ENCODE data around the gene PCDHGA1.

The PCDHGA1 gene

DNA sequence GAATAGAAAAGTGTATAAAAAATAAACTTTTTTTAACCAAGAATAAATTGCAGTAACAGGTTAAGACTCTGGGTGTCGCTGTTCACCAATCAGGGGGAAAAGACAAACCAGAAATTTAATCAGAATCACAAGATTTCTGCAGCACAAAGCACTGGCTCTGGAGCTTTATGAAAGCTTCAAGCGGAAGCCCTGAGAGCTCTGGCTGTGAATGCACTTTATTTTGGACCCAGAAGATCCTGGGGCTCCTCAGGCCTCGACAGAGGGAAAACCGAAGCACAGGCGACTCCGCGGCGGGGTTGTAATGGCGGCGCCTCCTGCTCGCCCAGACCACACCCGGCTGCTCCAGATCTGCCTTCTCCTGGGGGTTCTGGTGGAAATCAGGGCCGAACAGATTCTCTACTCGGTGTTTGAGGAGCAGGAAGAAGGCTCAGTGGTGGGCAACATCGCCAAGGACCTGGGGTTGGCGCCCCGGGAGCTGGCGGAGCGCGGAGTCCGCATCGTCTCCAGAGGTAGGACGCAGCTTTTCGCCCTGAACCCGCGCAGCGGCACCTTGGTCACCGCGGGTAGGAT, 24.7 kb downstream of the PCDHGA1 start, which contains the start of gene PCDHGA4:
Gene PCDHGA4 (plus strand): TSS at position 122 of the 570 bp plus-strand sequence. CDS start 87 bp downstream, at position 209.
- peak; percentile 36 for DNase-seq (ENCODE audit: low read depth)

GRCh38 chr5:141355641-141356040, 25.3 kb downstream of the PCDHGA1 start:
- no peak for DNase-seq (ENCODE audit: low read depth)
- peak overlapping the region; percentile 58 for H3K4me3 ChIP-seq (ENCODE audit: low read length)
- TF ChIP-seq, protein P1, sequence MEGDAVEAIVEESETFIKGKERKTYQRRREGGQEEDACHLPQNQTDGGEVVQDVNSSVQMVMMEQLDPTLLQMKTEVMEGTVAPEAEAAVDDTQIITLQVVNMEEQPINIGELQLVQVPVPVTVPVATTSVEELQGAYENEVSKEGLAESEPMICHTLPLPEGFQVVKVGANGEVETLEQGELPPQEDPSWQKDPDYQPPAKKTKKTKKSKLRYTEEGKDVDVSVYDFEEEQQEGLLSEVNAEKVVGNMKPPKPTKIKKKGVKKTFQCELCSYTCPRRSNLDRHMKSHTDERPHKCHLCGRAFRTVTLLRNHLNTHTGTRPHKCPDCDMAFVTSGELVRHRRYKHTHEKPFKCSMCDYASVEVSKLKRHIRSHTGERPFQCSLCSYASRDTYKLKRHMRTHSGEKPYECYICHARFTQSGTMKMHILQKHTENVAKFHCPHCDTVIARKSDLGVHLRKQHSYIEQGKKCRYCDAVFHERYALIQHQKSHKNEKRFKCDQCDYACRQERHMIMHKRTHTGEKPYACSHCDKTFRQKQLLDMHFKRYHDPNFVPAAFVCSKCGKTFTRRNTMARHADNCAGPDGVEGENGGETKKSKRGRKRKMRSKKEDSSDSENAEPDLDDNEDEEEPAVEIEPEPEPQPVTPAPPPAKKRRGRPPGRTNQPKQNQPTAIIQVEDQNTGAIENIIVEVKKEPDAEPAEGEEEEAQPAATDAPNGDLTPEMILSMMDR (conservative IDR thresholded peaks at IDR 0.05; ENCODE audit: low read length), result no peak

More for the DNA sequence above, 24.7 kb downstream of the PCDHGA1 start, which contains the start of gene PCDHGA4:
- peak within 1 kb of the TSS; percentile 58 for H3K4me3 ChIP-seq (ENCODE audit: low read length)
- TF ChIP-seq, protein P1 (conservative IDR thresholded peaks at IDR 0.05; ENCODE audit: low read length), result peak; percentile 64

GRCh38 chr5:141356133-141356532, 25.8 kb downstream of the PCDHGA1 start:
- no peak for DNase-seq (ENCODE audit: low read depth)
- TF ChIP-seq, protein P1 (conservative IDR thresholded peaks at IDR 0.05; ENCODE audit: low read length), result no peak
- H3K4me3 ChIP-seq (ENCODE audit: low read length), result no peak overlapping the region

GRCh38 chr5:141356950-141357349, 26.6 kb downstream of the PCDHGA1 start:
- TF ChIP-seq, protein P1 (conservative IDR thresholded peaks at IDR 0.05; ENCODE audit: low read length), result no peak
- DNase-seq (ENCODE audit: low read depth), result no peak

GRCh38 chr5:141359790-141360426, 29.6 kb downstream of the PCDHGA1 start, which contains the start of gene PCDHGB2:
Gene PCDHGB2 (plus strand): TSS chr5:141359994. CDS start chr5:141360136, 142 bp downstream.
- TF ChIP-seq, protein P1 (conservative IDR thresholded peaks at IDR 0.05; ENCODE audit: low read length), result peak; percentile 59
- H3K4me3 ChIP-seq (ENCODE audit: low read length), result peak within 1 kb of the TSS; percentile 52
- DNase-seq (ENCODE audit: low read depth), result peak; percentile 55

More at GRCh38 chr5:141356950-141357349, 26.6 kb downstream of the PCDHGA1 start:
- H3K4me3 ChIP-seq (ENCODE audit: low read length), result no peak overlapping the region

- no peak for DNase-seq (ENCODE audit: low read depth)
- no peak overlapping the region for H3K4me3 ChIP-seq (ENCODE audit: low read length)
- TF ChIP-seq, protein P1 (conservative IDR thresholded peaks at IDR 0.05; ENCODE audit: low read length), result no peak
These were observed 30.4 kb downstream of the PCDHGA1 start for GRCh38 chr5:141360685-141361084.

- TF ChIP-seq, protein P1 (conservative IDR thresholded peaks at IDR 0.05; ENCODE audit: low read length), result no peak
- DNase-seq (ENCODE audit: low read depth), result no peak
- H3K4me3 ChIP-seq (ENCODE audit: low read length), result no peak overlapping the region
These were observed 32.4 kb downstream of the PCDHGA1 start for GRCh38 chr5:141362719-141363118.
